GM10266 (cell line): ENCODE results near the gene MTIF2.
"Not testable (repeated sequence)": the region's sequence is repeated elsewhere in the genome, so short reads cannot be mapped to it uniquely, and the experiment has no call there.

ENCODE experiments used
- DNase-seq: peaks from one replicate; pipeline ENCODE4 v3.0.0; 2012; ENCODE audit errors: extremely low spot score
- CTCF ChIP-seq: IDR thresholded peaks from 2 replicates; pipeline ENCODE4 v1.5.1; 2012; ENCODE audit warnings: mild to moderate bottlenecking, low read depth; ENCODE audit not compliant: control insufficient read depth, insufficient read depth; ENCODE audit errors: missing control alignments

MTIF2 gene

GRCh38 chr2:55213822-55214221 is 55.2 kb downstream of the MTIF2 start:
- DNase-seq = no peak
- TF ChIP-seq CTCF = no peak

- DNase-seq = no peak
- no peak for TF ChIP-seq CTCF
Observed at GRCh38 chr2:55204950-55205349, 64.1 kb downstream of the MTIF2 start.

GRCh38 chr2:55204536-55204935 is 64.5 kb downstream of the MTIF2 start:
- DNase-seq = no peak
- TF ChIP-seq CTCF = no peak

GRCh38 chr2:55200416-55200815 is 68.6 kb downstream of the MTIF2 start:
- TF ChIP-seq CTCF = no peak
- DNase-seq = no peak

GRCh38 chr2:55196526-55196925 is 72.5 kb downstream of the MTIF2 start:
- no peak for DNase-seq
- no peak for TF ChIP-seq CTCF

- not testable (repeated sequence) for DNase-seq
Observed at GRCh38 chr2:55191888-55192287, 77.1 kb downstream of the MTIF2 start.

- DNase-seq = not testable (repeated sequence)
Observed at GRCh38 chr2:55186837-55187236, 82.2 kb downstream of the MTIF2 start.
